Heart left ventricle (tissue), 16 donors: ENCODE data around the gene TSEN54. TPM values are rescaled to one million over a fixed set of nuclear protein-coding genes. Genes with fewer than 3 reads are reported as not detected.
A peak's percentile ranks its signal among the peaks of the same experiment; 100 is the strongest.

ENCODE experiments used
- ATAC-seq, 4 donors: fragments of 200-7000 bp; cut with Tn5 transposase; one replicate each; pipeline ENCODE4 v1.9.1; 2020 to 2022; ENCODE audit warnings: moderate library complexity in 4 of 4, mild to moderate bottlenecking in 3 of 4, moderate number of reproducible peaks in 1 of 4
- DNase-seq, 5 donors: peaks; one replicate each; pipeline ENCODE4 v3.0.0-alpha.2; 2020
- H3K27ac ChIP-seq, 12 donors: fragments of 200-600 bp; sonication (generic) in 4 of 12; one replicate each; pipeline versions ENCODE4 v1.5.0 to v1.8.0; 2016 to 2022; ENCODE audit warnings: mild to moderate bottlenecking in 2 of 12
- H3K27me3 ChIP-seq, 9 donors: fragments of 200-600 bp; sonication (generic) in 2 of 9; one replicate each; pipeline versions ENCODE4 v1.5.1 to v1.8.0; 2016 to 2022; ENCODE audit warnings: mild to moderate bottlenecking in 3 of 9
- H3K36me3 ChIP-seq, 9 donors: fragments of 200-600 bp; sonication (generic) in 2 of 9; one replicate each; pipeline versions ENCODE4 v1.5.0 to v1.8.0; 2018 to 2022; ENCODE audit warnings: mild to moderate bottlenecking in 2 of 9
- H3K4me1 ChIP-seq, 12 donors: fragments of 200-600 bp; sonication (generic) in 4 of 12; one replicate each; pipeline versions ENCODE4 v1.5.0 to v1.8.0; 2016 to 2022; ENCODE audit warnings: mild to moderate bottlenecking in 3 of 12
- H3K4me3 ChIP-seq, 12 donors: fragments of 200-600 bp; sonication (generic) in 4 of 12; one replicate each; pipeline versions ENCODE4 v1.5.0 to v1.8.0; 2017 to 2022; ENCODE audit warnings: mild to moderate bottlenecking in 9 of 12, moderate library complexity in 4 of 12
- H3K9me3 ChIP-seq, 12 donors: fragments of 200-600 bp; sonication (generic) in 4 of 12; one replicate each; pipeline versions ENCODE4 v1.5.0 to v1.8.0; 2016 to 2022; ENCODE audit warnings: mild to moderate bottlenecking in 1 of 12
- POLR2A ChIP-seq, 2 donors: fragments of 450-650 bp; IDR thresholded peaks; one replicate each; pipeline ENCODE4 v1.6.1; 2017; ENCODE audit warnings: antibody characterized with exemption in 2 of 2, mild to moderate bottlenecking in 2 of 2, moderate library complexity in 2 of 2
- WGBS, 4 donors: extraction: QIAGEN DNeasy Blood & Tissue Kit in 2 of 4; methylation state at CpG; one replicate each; pipeline versions ENCODE4 v1.1.5 to v1.1.7; 2013 to 2018; 5-methylcytosine and 5-hydroxymethylcytosine counted together
- intact Hi-C, 10 donors: fragments of 100-400 bp; cut with DNase I; formaldehyde crosslinking; loops; one replicate each; pipeline versions ENCODE4 v1.11.1 to v1.14.2; 2022
- polyA plus RNA-seq, 2 donors: library from polyadenylated mRNA; stranded (reverse); fragments of 200-250 nt; gene quantifications; one replicate each; pipeline ENCODE4 v1.2.3, GENCODE V29; 2013
- total RNA-seq, 9 donors: library from RNA; depleted of rRNA in 2 of 9; stranded (reverse); fragments of >200 nt in 2 of 9; fragmentation: NEBNext Ultra II Directional in 3 of 9; extraction: Animal tissue kit (Norgen Biotek cat#: 25700) in 3 of 9; gene quantifications; one replicate each; pipeline versions ENCODE4 v1.1.0 to v1.2.4, GENCODE V29; 2016 to 2023
- TF ChIP-seq, protein P1 (sequence below), 12 donors: fragments of 200-600 bp; sonication (generic) in 4 of 12; IDR thresholded peaks; one replicate each; pipeline versions ENCODE4 v1.5.0 to v1.8.0; 2018 to 2022; ENCODE audit warnings: antibody characterized with exemption in 12 of 12, mild to moderate bottlenecking in 5 of 12
- donor health status: ischemic (EF 13 %, LVEDD 7.1; RV severe dilation, severe dysfunction).
- donor health status: healthy with polysubstance abuse.
- donor health status: DM: no; HTN: yes; CAD: no.
- donor health status: DM: no; HTN: no; CAD: no.
- donor health status: ischemic (EF 25% LVEDD 6.9; RV normal size, moderate dysfunction).
- donor health status: ischemic (EF 25% LVEDD 5.7; RV mildly dilated, moderate dysfunction).
- donor health status: healthy.
- donor health status: DM: yes; HTN: yes; CAD: no.
- donor health status: ischemic (EF 35%, LVEDD 5.7; RV mildly dilated, moderate dysfunction).
- donor health status: nonischemic (EF 11% LVEDD 7.7; RV severe dilation, severe dysfunction).
- donor health status: DM: yes; HTN: yes; CAD: no.
- donor health status: PGD.
- donor health status: ischemic (EF 29% LVEDD 5.4; RV normal size, mild dysfunction).
- donor health status: nonischemic (EF 23%, LVEDD 6.1; RV moderate dilation, normal function).

The TSEN54 gene
- total and polyA plus RNA-seq, 11 donors, result 4.0 to 12.4 (median 9.4) TPM

DNA sequence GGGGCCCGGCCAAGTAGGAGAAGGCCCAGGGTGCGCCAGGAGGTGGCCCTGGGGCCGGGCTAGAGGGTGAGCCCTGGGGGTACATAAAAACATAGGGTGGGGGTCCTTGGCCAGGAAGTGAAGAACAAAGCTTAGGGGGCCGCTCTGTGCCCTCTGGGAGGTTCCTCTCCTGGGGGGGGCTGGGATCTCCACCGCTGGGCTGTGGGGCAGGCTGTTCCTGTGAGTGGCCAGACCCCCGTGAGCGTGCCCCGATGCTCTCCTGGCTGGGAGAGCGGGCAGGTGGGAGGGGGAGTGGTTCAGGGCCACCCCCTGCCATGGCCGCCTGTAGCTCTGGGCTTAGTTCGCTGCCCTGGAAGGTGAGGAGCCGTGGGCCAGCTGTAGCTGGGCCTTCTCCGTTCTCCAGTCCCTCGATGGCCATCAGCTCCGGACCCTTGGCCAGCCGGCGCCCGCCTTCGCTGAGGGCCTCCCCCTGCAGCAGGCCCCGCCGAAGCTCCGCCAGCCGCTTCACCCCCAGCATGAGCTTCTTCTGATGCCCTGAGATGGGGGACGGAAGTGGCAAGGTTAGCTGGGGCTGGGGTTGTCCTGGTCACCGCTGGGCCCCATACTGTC lies 13.5 kb upstream of the TSEN54 start:
- intact Hi-C loops, result loop anchor here in 1 of 10 donors (5.0 kb wide), 1 partner anchor 46 kb away; the partner anchor contains the start of gene TMEM94
- Histone ChIP-seq H3K4me3 (no peak overlapping the region), H3K27ac (peak overlapping the region in 2 of 12 donors; percentile 14 to 75), H3K4me1 (peaks cover under 1 to 65% (median 22%) of the 10 kb centered on the region in 12 donors), H3K9me3 (no peaks in the 10 kb centered on the region), H3K36me3 (peaks cover 0 to 89% (median 74%) of the 10 kb centered on the region in 9 donors), H3K27me3 (no peaks in the 10 kb centered on the region)
- DNase-seq (no peak), ATAC-seq (no peak)
- 87 to 94% (median 90%) methylated on average over 21 to 25 of the region's 25 CpGs for WGBS, 4 donors
- TF ChIP-seq POLR2A (IDR thresholded peaks at IDR 0.05), result no peak
- TF ChIP-seq, protein P1, sequence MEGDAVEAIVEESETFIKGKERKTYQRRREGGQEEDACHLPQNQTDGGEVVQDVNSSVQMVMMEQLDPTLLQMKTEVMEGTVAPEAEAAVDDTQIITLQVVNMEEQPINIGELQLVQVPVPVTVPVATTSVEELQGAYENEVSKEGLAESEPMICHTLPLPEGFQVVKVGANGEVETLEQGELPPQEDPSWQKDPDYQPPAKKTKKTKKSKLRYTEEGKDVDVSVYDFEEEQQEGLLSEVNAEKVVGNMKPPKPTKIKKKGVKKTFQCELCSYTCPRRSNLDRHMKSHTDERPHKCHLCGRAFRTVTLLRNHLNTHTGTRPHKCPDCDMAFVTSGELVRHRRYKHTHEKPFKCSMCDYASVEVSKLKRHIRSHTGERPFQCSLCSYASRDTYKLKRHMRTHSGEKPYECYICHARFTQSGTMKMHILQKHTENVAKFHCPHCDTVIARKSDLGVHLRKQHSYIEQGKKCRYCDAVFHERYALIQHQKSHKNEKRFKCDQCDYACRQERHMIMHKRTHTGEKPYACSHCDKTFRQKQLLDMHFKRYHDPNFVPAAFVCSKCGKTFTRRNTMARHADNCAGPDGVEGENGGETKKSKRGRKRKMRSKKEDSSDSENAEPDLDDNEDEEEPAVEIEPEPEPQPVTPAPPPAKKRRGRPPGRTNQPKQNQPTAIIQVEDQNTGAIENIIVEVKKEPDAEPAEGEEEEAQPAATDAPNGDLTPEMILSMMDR (IDR thresholded peaks at IDR 0.05), result no peak

DNA sequence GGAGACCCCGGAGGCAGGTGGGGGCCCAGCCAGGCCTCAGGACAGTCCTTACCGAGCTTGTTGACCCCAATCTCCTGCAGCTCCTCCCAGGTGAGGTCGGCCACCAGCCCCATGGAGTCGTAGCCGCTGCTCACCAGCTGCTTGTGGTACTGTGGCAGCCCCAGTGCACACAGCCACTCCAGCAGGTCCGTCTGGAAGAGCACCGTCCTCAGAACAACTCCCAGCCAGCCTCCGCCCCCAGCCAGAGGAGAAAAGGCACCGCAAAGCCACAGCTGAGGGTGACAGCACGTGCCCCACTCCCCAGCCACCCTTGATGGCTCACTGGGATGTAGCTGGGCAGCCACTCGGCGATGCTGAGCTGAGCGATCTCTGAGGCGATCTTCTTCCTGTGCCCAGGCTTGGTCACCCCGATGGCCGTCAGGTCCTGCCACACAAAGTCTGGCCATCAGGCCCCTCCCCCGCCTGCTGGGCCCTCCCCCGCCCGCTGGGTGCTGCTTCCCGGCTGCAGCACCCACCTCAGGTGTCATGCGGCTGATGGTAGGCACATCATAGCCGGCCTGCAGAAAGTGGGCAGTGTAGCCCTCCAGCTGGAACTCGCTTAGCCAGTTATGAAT lies 12.9 kb upstream of the TSEN54 start:
- intact Hi-C loops, result loop anchor here in 1 of 10 donors (5.0 kb wide), 1 partner anchor 46 kb away; the partner anchor contains the start of gene TMEM94
- 86 to 92% (median 88%) methylated on average over 14 to 23 of the region's 23 CpGs for WGBS, 4 donors
- H3K4me1 ChIP-seq, result peaks cover 0 to 67% (median 20%) of the 10 kb centered on the region in 12 donors
- H3K27ac ChIP-seq, result peak overlapping the region in 1 of 12 donors; percentile 14
- ATAC-seq, result no peak
- peaks cover 0 to 85% (median 70%) of the 10 kb centered on the region in 9 donors for H3K36me3 ChIP-seq
- no peaks in the 10 kb centered on the region for H3K27me3 ChIP-seq
- H3K4me3 ChIP-seq, result no peak overlapping the region
- H3K9me3 ChIP-seq, result no peaks in the 10 kb centered on the region
- no peak for TF ChIP-seq POLR2A (IDR thresholded peaks at IDR 0.05)
- TF ChIP-seq, protein P1 (IDR thresholded peaks at IDR 0.05), result no peak
- no peak for DNase-seq

- Histone ChIP-seq H3K27me3 (no peaks in the 10 kb centered on the region), H3K36me3 (peaks cover 0 to 83% (median 65%) of the 10 kb centered on the region in 9 donors), H3K27ac (peak overlapping the region in 2 of 12 donors; percentile 18 to 24), H3K4me3 (no peak overlapping the region), H3K9me3 (no peaks in the 10 kb centered on the region), H3K4me1 (peaks cover 0 to 67% (median 22%) of the 10 kb centered on the region in 12 donors)
- DNase-seq, result no peak
- 71 to 100% (median 77%) methylated on average over 1 to 13 of the region's 13 CpGs for WGBS, 4 donors
- ATAC-seq, result no peak
- no peak for TF ChIP-seq POLR2A (IDR thresholded peaks at IDR 0.05)
- TF ChIP-seq, protein P1 (IDR thresholded peaks at IDR 0.05), result no peak
- intact Hi-C loops, result loop anchor here in 1 of 10 donors (5.0 kb wide), 1 partner anchor 47 kb away; the partner anchor contains the start of gene TMEM94
Measured at GRCh38 chr17:75503976-75504346, 12.4 kb upstream of the TSEN54 start.
